Ishikawa (cell line): Measurements from ENCODE around the gene CHMP1B.

Experiments
- CEBPB ChIP-seq: IDR thresholded peaks from 2 replicates; pipeline ENCODE4 v1.6.1; 2012
- CREB1 ChIP-seq: IDR thresholded peaks from 2 replicates; pipeline ENCODE4 v1.6.1; 2012; ENCODE audit warnings: low read depth
- EGR1 ChIP-seq: IDR thresholded peaks from 2 replicates; pipeline ENCODE4 v1.6.1; 2012
- EP300 ChIP-seq: IDR thresholded peaks from 2 replicates; pipeline ENCODE4 v1.6.1; 2012; ENCODE audit warnings: borderline replicate concordance
- FOXM1 ChIP-seq: IDR thresholded peaks from 2 replicates; pipeline ENCODE4 v1.6.1; 2012; ENCODE audit warnings: low read depth, borderline replicate concordance
- MAX ChIP-seq: IDR thresholded peaks from 2 replicates; pipeline ENCODE4 v1.6.1; 2012
- NFIC ChIP-seq: IDR thresholded peaks from 2 replicates; pipeline ENCODE4 v1.6.1; 2012
- RAD21 ChIP-seq: IDR thresholded peaks from 2 replicates; pipeline ENCODE4 v1.6.1; 2012; ENCODE audit warnings: low read depth
- REST ChIP-seq: IDR thresholded peaks from 2 replicates; pipeline ENCODE4 v1.6.1; 2012; ENCODE audit warnings: low read depth, mild to moderate bottlenecking
- TAF1 ChIP-seq: IDR thresholded peaks from 2 replicates; pipeline ENCODE4 v1.6.1; 2012; ENCODE audit warnings: low read depth, mild to moderate bottlenecking
- TCF12 ChIP-seq: IDR thresholded peaks from 2 replicates; pipeline ENCODE4 v1.6.1; 2012; ENCODE audit warnings: low read depth
- TEAD4 ChIP-seq: IDR thresholded peaks from 2 replicates; pipeline ENCODE4 v1.6.1; 2012
- USF1 ChIP-seq: IDR thresholded peaks from 2 replicates; pipeline ENCODE4 v1.6.1; 2012
- YY1 ChIP-seq: IDR thresholded peaks from 2 replicates; pipeline ENCODE4 v1.6.1; 2012; ENCODE audit warnings: low read depth
- ZBTB7A ChIP-seq: IDR thresholded peaks from 2 replicates; pipeline ENCODE4 v1.6.1; 2012; ENCODE audit warnings: low read depth

The CHMP1B gene

GRCh38 chr18:11831921-11832320 is 19.3 kb upstream of the CHMP1B start:
- TF ChIP-seq EP300 (no peak), TAF1 (no peak), CREB1 (no peak), TEAD4 (no peak), FOXM1 (no peak), MAX (no peak)

GRCh38 chr18:11834772-11835171 is 16.4 kb upstream of the CHMP1B start:
- TF ChIP-seq ZBTB7A (no peak), CEBPB (no peak), YY1 (no peak), EGR1 (no peak), RAD21 (no peak), TAF1 (no peak), TEAD4 (no peak), MAX (no peak), REST (no peak), USF1 (no peak), FOXM1 (no peak), NFIC (no peak), EP300 (no peak), CREB1 (no peak), TCF12 (no peak)

- no peak for TF ChIP-seq USF1
- no peak for TF ChIP-seq CEBPB
- no peak for TF ChIP-seq NFIC
- TF ChIP-seq TEAD4 = no peak
- no peak for TF ChIP-seq REST
- no peak for TF ChIP-seq CREB1
- TF ChIP-seq RAD21 = no peak
- no peak for TF ChIP-seq TAF1
- no peak for TF ChIP-seq EP300
- TF ChIP-seq TCF12 = no peak
- no peak for TF ChIP-seq YY1
- TF ChIP-seq FOXM1 = no peak
- no peak for TF ChIP-seq ZBTB7A
- TF ChIP-seq MAX = no peak
- TF ChIP-seq EGR1 = no peak
Measured at GRCh38 chr18:11839556-11839955, 11.7 kb upstream of the CHMP1B start.

GRCh38 chr18:11840493-11840892 is 10.7 kb upstream of the CHMP1B start:
- TF ChIP-seq USF1 (no peak), TAF1 (no peak), CREB1 (no peak), YY1 (no peak), TEAD4 (no peak), TCF12 (no peak), ZBTB7A (no peak), EP300 (no peak), CEBPB (no peak), FOXM1 (no peak)

GRCh38 chr18:11842562-11842961 is 8.7 kb upstream of the CHMP1B start:
- TF ChIP-seq EGR1 (no peak), EP300 (no peak), CREB1 (no peak), MAX (no peak), FOXM1 (no peak), TCF12 (no peak), TAF1 (no peak), TEAD4 (no peak), ZBTB7A (no peak), CEBPB (no peak), REST (no peak)
